Upper lobe of left lung (tissue), 6 donors: ENCODE results near the gene ABCA7. TPM values are rescaled to one million over a fixed set of nuclear protein-coding genes. Genes with fewer than 3 reads are reported as not detected.

ENCODE experiments used
- ATAC-seq, 2 donors: fragments of 200-7000 bp; cut with Tn5 transposase; one replicate each; pipeline ENCODE4 v1.9.1; 2022; ENCODE audit warnings: mild to moderate bottlenecking in 2 of 2, moderate library complexity in 2 of 2; ENCODE audit not compliant: low FRiP score in 2 of 2
- DNase-seq, 2 donors: peaks; one replicate each; pipeline ENCODE4 v3.0.0-alpha.2; 2019 to 2020
- H3K27ac ChIP-seq, 4 donors: fragments of 200-600 bp; sonication (generic); one replicate each; pipeline ENCODE4 v1.5.1; 2016 to 2019
- H3K27me3 ChIP-seq, 4 donors: fragments of 200-600 bp; sonication (generic); one replicate each; pipeline ENCODE4 v1.5.1; 2017 to 2019
- H3K36me3 ChIP-seq, 4 donors: fragments of 200-600 bp; sonication (generic); one replicate each; pipeline ENCODE4 v1.5.1; 2016 to 2019
- H3K4me1 ChIP-seq, 4 donors: fragments of 200-600 bp; sonication (generic); one replicate each; pipeline ENCODE4 v1.5.1; 2018 to 2019
- H3K4me3 ChIP-seq, 4 donors: fragments of 200-600 bp; sonication (generic); one replicate each; pipeline ENCODE4 v1.5.1; 2017 to 2019; ENCODE audit warnings: mild to moderate bottlenecking in 2 of 4, moderate library complexity in 1 of 4
- H3K9me3 ChIP-seq, 4 donors: fragments of 200-600 bp; sonication (generic); one replicate each; pipeline ENCODE4 v1.5.1; 2018 to 2019
- EP300 ChIP-seq, 4 donors: sonication (generic); formaldehyde crosslinking; IDR thresholded peaks; one replicate each; pipeline ENCODE4 v1.5.1; 2017; ENCODE audit warnings: antibody characterized with exemption in 4 of 4, control low read depth in 2 of 4
- POLR2A ChIP-seq, 4 donors: fragments of 450-650 bp; IDR thresholded peaks; one replicate each; pipeline ENCODE4 v1.5.1; 2016 to 2017; ENCODE audit warnings: antibody characterized with exemption in 4 of 4, mild to moderate bottlenecking in 2 of 4
- POLR2AphosphoS5 ChIP-seq, 2 donors: sonication (generic); formaldehyde crosslinking; IDR thresholded peaks; one replicate each; pipeline ENCODE4 v1.5.1; 2017; ENCODE audit warnings: antibody characterized with exemption in 2 of 2
- WGBS, 2 donors: methylation state at CpG; one replicate each; pipeline ENCODE4 v1.1.5; 2017 to 2018; 5-methylcytosine and 5-hydroxymethylcytosine counted together
- total RNA-seq, 6 donors: library from RNA; depleted of rRNA in 4 of 6; stranded (reverse); fragments of >200 nt in 4 of 6; gene quantifications; one replicate each; pipeline versions ENCODE4 v1.1.0 to v1.2.1, GENCODE V29; 2016 to 2021
- TF ChIP-seq, protein P1 (sequence below), 6 experiments: fragments of 450-650 bp in 4 of 6; fragments of 200-600 bp in 2 of 6; sonication (generic) in 2 of 6; IDR thresholded peaks; one replicate each; pipeline ENCODE4 v1.5.1; 2016 to 2019; ENCODE audit warnings: antibody characterized with exemption in 6 of 6
- donor health status: DM: no; HTN: no; CAD: no; lungs with moderate emphysema.
- donor health status: DM: no; HTN: yes; CAD: no; lungs with severe emphysema.

The ABCA7 gene
- total RNA-seq, 6 donors from 2014 or later, result 34.1 to 224 (median 58.2) TPM

DNA sequence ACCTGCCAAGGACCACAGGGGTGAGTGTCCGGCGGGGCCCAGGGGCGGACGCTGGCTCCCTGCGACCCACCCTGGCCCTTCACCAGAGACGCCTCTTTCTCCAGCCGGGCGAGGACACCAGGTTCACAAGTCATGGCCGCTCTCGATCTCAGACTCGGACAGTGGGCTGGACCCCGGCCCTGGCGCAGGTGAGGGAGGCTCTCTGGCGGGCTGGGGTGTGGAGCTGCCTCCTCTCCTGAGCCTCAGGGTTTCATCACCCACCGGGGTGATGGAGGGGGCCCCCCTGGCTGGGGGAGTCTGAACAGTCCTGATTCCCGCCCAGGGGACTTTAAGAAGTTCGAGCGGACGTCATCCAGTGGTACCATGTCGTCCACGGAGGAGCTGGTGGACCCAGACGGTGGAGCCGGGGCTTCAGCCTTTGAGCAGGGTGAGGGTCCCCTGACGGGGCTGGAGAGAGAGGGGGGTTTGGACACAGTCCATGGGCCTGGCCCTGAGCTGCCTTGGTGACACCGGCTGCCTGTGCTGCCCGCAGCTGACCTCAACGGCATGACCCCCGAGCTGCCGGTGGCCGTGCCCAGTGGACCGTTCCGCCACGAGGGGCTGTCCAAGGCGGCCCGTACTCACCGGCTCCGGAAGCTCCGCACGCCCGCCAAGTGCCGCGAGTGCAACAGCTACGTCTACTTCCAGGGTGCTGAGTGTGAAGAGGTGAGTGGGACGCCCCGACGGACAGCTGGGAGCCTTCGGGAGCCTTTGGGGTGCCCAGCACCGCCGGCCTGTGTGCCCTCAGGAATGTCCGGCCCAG is 40.7 kb downstream of the ABCA7 start:
- Histone ChIP-seq H3K4me3 (no peak overlapping the region), H3K36me3 (peaks cover 5 to 74% (median 65%) of the 10 kb centered on the region in 4 donors), H3K9me3 (no peaks in the 10 kb centered on the region), H3K27me3 (no peaks in the 10 kb centered on the region), H3K4me1 (peaks cover 26 to 52% (median 34%) of the 10 kb centered on the region in 4 donors), H3K27ac (no peak overlapping the region)
- no peak for ATAC-seq
- 93 to 97% methylated on average over 25 to 40 of the region's 50 CpGs for WGBS, 2 donors
- TF ChIP-seq POLR2A (IDR thresholded peaks at IDR 0.05) (no peak), POLR2AphosphoS5 (IDR thresholded peaks at IDR 0.05) (no peak), EP300 (IDR thresholded peaks at IDR 0.05) (no peak)
- TF ChIP-seq, protein P1, sequence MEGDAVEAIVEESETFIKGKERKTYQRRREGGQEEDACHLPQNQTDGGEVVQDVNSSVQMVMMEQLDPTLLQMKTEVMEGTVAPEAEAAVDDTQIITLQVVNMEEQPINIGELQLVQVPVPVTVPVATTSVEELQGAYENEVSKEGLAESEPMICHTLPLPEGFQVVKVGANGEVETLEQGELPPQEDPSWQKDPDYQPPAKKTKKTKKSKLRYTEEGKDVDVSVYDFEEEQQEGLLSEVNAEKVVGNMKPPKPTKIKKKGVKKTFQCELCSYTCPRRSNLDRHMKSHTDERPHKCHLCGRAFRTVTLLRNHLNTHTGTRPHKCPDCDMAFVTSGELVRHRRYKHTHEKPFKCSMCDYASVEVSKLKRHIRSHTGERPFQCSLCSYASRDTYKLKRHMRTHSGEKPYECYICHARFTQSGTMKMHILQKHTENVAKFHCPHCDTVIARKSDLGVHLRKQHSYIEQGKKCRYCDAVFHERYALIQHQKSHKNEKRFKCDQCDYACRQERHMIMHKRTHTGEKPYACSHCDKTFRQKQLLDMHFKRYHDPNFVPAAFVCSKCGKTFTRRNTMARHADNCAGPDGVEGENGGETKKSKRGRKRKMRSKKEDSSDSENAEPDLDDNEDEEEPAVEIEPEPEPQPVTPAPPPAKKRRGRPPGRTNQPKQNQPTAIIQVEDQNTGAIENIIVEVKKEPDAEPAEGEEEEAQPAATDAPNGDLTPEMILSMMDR (IDR thresholded peaks at IDR 0.05), result no peak
- DNase-seq, result peak in 1 of 2 donors; percentile 86

DNA sequence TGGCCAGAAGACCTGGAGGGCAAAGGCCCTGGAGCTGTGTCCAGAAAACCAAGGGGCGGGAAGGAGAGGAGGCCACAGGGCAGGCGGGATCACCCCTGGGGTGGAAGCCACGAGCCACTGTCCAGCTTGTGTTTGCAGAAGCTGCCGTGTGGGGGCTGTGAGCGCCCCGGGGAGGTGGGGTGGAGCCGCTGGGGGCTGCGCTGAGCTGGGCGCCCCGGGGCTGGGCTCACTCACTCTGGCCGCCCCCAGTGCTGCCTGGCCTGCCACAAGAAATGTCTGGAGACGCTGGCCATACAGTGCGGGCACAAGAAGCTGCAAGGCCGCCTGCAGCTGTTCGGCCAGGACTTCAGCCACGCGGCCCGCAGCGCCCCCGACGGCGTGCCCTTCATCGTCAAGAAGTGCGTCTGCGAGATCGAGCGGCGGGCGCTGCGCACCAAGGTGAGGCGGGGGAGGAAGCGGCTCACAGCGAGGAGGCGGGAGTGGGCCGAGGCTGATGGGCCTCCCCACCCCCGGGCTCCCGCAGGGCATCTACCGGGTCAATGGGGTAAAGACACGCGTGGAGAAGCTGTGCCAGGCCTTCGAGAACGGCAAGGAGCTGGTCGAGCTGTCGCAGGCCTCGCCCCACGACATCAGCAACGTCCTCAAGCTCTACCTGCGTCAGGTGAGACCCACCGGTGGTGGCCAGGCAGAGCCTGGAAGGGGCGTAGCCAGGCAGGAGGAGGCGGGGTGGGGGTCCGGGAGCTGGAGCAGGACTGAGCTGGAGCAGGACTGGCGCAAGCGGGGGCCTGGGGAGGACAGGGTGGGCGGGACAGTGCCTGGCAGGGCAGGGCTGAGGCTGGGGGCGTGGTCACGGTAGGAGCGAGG is 41.6 kb downstream of the ABCA7 start:
- Histone ChIP-seq H3K27ac (peak overlapping the region in 3 of 4 donors; percentile 57 to 75 (median 67)), H3K27me3 (no peaks in the 10 kb centered on the region), H3K4me3 (peak overlapping the region in 3 of 4 donors; percentile 19 to 22 (median 20)), H3K36me3 (peaks cover 6 to 84% (median 74%) of the 10 kb centered on the region in 4 donors), H3K9me3 (no peaks in the 10 kb centered on the region), H3K4me1 (peaks cover 17 to 43% (median 27%) of the 10 kb centered on the region in 4 donors)
- TF ChIP-seq EP300 (IDR thresholded peaks at IDR 0.05), result no peak
- no peak for TF ChIP-seq POLR2AphosphoS5 (IDR thresholded peaks at IDR 0.05)
- no peak for TF ChIP-seq POLR2A (IDR thresholded peaks at IDR 0.05)
- TF ChIP-seq, protein P1 (IDR thresholded peaks at IDR 0.05), result no peak
- ATAC-seq (no peak), DNase-seq (peak in 1 of 2 donors; percentile 95)
- WGBS, 2 donors, result 79 to 92% methylated on average over 25 to 50 of the region's 58 CpGs

DNA sequence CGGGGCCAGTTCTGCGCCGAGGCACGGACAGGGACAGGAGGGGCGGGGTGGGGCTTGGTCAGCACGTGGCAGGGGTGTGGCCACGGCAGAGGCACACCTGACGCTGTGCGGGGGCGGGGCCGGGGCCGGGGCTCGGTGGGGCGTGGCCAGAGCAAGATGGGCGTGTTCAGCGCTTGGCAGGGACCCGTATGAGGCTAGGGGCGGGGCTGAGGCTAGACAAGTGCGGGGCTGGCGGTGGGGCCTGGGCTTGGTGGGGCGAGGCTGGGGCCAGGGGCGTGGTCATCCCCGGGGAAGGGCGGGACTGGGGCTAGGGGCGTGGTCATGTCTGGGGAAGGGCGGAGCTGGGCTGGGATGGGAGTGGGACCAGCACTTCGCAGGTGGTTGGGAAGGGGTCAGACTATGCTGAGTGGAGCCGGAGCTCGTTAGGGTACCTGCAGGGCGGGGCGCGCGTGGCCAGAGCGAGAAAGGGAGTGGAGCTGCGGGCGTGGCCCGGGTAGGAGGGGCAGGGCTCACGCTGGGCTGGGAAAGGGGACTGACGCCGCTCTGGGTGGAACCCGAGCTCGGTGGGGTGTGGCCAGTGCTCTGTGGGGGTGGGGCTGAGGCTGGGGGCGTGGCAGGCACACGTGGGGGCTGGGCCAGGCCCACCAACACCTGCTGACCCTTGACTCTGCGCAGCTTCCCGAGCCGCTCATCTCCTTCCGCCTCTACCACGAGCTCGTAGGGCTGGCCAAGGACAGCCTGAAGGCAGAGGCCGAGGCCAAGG is 42.4 kb downstream of the ABCA7 start:
- Histone ChIP-seq H3K4me3 (peak overlapping the region in 3 of 4 donors; percentile 27 to 38 (median 34)), H3K9me3 (no peaks in the 10 kb centered on the region), H3K27me3 (no peaks in the 10 kb centered on the region), H3K27ac (peak overlapping the region in 2 of 4 donors; percentile 67 to 75), H3K4me1 (peaks cover 10 to 39% (median 20%) of the 10 kb centered on the region in 4 donors), H3K36me3 (peaks cover 8 to 90% (median 80%) of the 10 kb centered on the region in 4 donors)
- DNase-seq (peak; percentile 93 to 95), ATAC-seq (peak; percentile 77 to 93)
- TF ChIP-seq, protein P1 (IDR thresholded peaks at IDR 0.05), result no peak
- TF ChIP-seq POLR2AphosphoS5 (IDR thresholded peaks at IDR 0.05), result peak in 1 of 2 donors; percentile 2
- WGBS, 2 donors, result 45 to 73% methylated on average over 32 to 48 of the region's 51 CpGs

DNA sequence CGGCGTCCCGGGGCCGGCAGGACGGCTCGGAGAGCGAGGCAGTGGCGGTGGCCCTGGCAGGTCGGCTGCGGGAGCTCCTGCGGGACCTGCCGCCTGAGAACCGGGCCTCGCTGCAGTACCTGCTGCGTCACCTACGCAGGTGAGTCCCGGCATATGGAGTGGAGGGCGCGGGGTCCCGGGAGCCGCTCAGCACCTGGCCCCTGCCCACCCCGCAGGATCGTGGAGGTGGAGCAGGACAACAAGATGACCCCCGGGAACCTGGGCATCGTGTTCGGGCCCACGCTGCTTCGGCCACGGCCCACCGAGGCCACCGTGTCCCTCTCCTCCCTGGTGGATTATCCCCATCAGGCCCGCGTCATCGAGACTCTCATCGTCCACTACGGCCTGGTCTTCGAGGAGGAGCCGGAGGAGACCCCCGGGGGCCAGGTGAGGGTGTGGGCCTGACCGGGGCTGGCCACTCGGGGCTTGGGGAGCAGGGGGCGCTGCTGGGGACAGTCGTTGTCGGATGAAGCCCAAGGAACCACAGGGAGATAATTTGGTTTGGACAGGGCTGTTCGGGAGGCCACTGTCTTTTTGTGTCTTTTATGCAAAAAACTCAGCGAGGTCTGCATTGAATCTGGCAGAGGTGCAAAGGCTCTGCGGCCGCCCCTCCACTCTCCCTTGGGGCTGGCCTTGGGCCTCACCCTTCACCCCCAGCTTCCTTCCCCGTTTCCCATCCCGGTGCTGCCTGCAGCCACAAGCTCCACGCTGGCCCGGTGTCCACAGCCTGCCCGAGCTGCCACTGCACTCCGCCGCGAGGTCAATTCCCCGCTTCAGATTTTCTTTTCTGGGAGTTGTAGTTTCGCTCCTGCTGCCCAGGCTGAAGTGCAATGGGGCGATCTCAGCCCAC is 43.3 kb downstream of the ABCA7 start:
- Histone ChIP-seq H3K27ac (peak overlapping the region in 2 of 4 donors; percentile 67 to 75), H3K9me3 (no peaks in the 10 kb centered on the region), H3K4me3 (peak overlapping the region in 3 of 4 donors; percentile 27 to 38 (median 34)), H3K4me1 (peaks cover 7 to 38% (median 15%) of the 10 kb centered on the region in 4 donors), H3K27me3 (no peaks in the 10 kb centered on the region), H3K36me3 (peaks cover 8 to 94% (median 83%) of the 10 kb centered on the region in 4 donors)
- TF ChIP-seq POLR2AphosphoS5 (IDR thresholded peaks at IDR 0.05) (no peak), POLR2A (IDR thresholded peaks at IDR 0.05) (no peak), EP300 (IDR thresholded peaks at IDR 0.05) (no peak)
- TF ChIP-seq, protein P1 (IDR thresholded peaks at IDR 0.05), result no peak
- ATAC-seq, result no peak
- WGBS, 2 donors, result 86 to 88% methylated on average over 37 to 58 of the region's 59 CpGs
- DNase-seq, result peak in 1 of 2 donors; percentile 60
